ENCODE measurements around the gene MLF2.

- TF ChIP-seq, protein P1, sequence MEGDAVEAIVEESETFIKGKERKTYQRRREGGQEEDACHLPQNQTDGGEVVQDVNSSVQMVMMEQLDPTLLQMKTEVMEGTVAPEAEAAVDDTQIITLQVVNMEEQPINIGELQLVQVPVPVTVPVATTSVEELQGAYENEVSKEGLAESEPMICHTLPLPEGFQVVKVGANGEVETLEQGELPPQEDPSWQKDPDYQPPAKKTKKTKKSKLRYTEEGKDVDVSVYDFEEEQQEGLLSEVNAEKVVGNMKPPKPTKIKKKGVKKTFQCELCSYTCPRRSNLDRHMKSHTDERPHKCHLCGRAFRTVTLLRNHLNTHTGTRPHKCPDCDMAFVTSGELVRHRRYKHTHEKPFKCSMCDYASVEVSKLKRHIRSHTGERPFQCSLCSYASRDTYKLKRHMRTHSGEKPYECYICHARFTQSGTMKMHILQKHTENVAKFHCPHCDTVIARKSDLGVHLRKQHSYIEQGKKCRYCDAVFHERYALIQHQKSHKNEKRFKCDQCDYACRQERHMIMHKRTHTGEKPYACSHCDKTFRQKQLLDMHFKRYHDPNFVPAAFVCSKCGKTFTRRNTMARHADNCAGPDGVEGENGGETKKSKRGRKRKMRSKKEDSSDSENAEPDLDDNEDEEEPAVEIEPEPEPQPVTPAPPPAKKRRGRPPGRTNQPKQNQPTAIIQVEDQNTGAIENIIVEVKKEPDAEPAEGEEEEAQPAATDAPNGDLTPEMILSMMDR (IDR thresholded peaks at IDR 0.05) = no peak
- TF ChIP-seq POLR2A (IDR thresholded peaks at IDR 0.05) = no peak
- no peak for TF ChIP-seq EP300 (IDR thresholded peaks at IDR 0.05)
Measured at GRCh38 chr12:6786416-6787094, 33.6 kb upstream of the MLF2 start.

Measured in stomach (tissue), 4 donors.